ENCODE results near the gene ZNF296.

The ZNF296 gene

GRCh38 chr19:45051929-45052579 lies 24.2 kb downstream of the ZNF296 start:
- DNase-seq: no peak

GRCh38 chr19:45050036-45050435 lies 26.2 kb downstream of the ZNF296 start:
- DNase-seq: no peak

- no peak for DNase-seq
Observed at GRCh38 chr19:45049073-45049736, 27.1 kb downstream of the ZNF296 start.

- DNase-seq: no peak
Observed at GRCh38 chr19:45047188-45047797, 29.0 kb downstream of the ZNF296 start.

- DNase-seq: no peak
Observed at GRCh38 chr19:45046355-45046754, 29.9 kb downstream of the ZNF296 start.

GRCh38 chr19:45045671-45046353 lies 30.5 kb downstream of the ZNF296 start:
- no peak for DNase-seq

GRCh38 chr19:45041125-45041524 lies 35.2 kb downstream of the ZNF296 start:
- no peak for DNase-seq

GRCh38 chr19:45040059-45040771 lies 36.1 kb downstream of the ZNF296 start:
- DNase-seq: no peak

GRCh38 chr19:45038931-45039893 lies 37.1 kb downstream of the ZNF296 start, which contains the start of gene CLASRP:
TSS of gene CLASRP (plus strand) at chr19:45039045. CDS start at chr19:45040213, 1,168 bp downstream.
- DNase-seq: peak; percentile 93

GRCh38 chr19:45037393-45038169 lies 38.7 kb downstream of the ZNF296 start:
- DNase-seq: no peak

GRCh38 chr19:45035755-45036154 lies 40.5 kb downstream of the ZNF296 start:
- no peak for DNase-seq

- DNase-seq: no peak
Observed at GRCh38 chr19:45032421-45032820, 43.9 kb downstream of the ZNF296 start.

- no peak for DNase-seq
Observed at GRCh38 chr19:45030825-45031224, 45.5 kb downstream of the ZNF296 start.

- no peak for DNase-seq
Observed at GRCh38 chr19:45027371-45027770, 48.9 kb downstream of the ZNF296 start.

GRCh38 chr19:45025264-45025663 lies 51.0 kb downstream of the ZNF296 start:
- no peak for DNase-seq

- DNase-seq: no peak
Observed at GRCh38 chr19:45023048-45023447, 53.2 kb downstream of the ZNF296 start.

- DNase-seq: no peak
Observed at GRCh38 chr19:45021971-45022370, 54.3 kb downstream of the ZNF296 start.
